ENCODE results near the gene NSG2.

GRCh38 chr5:174010365-174010764, 35.1 kb upstream of the NSG2 start:
- TF ChIP-seq CTCF (conservative IDR thresholded peaks at IDR 0.05; ENCODE audit: low read length) = no peak
- no peak for TF ChIP-seq EZH2phosphoT487 (IDR thresholded peaks at IDR 0.05; ENCODE audit: borderline replicate concordance)
